Urinary bladder (tissue), 4 donors: ENCODE data around the gene FRMD4B. TPM values are rescaled to one million over a fixed set of nuclear protein-coding genes. Genes with fewer than 3 reads are reported as not detected.

ENCODE experiments used
- DNase-seq: peaks from one replicate; pipeline ENCODE4 v3.0.0-alpha.2; 2015; ENCODE audit errors: extremely low spot score
- H3K27ac ChIP-seq: one replicate; pipeline ENCODE4 v1.5.1; 2013; ENCODE audit warnings: low read depth, mild to moderate bottlenecking, moderate library complexity
- H3K36me3 ChIP-seq: one replicate; pipeline ENCODE4 v1.6.1; 2013; ENCODE audit warnings: mild to moderate bottlenecking, moderate library complexity; ENCODE audit not compliant: insufficient read depth
- H3K4me1 ChIP-seq: one replicate; pipeline ENCODE4 v1.6.1; 2013; ENCODE audit warnings: mild to moderate bottlenecking, moderate library complexity; ENCODE audit not compliant: insufficient read depth
- H3K4me3 ChIP-seq: one replicate; pipeline ENCODE4 v1.5.1; 2013; ENCODE audit warnings: low read depth, low read length
- WGBS: extraction: QIAGEN DNeasy Blood & Tissue Kit; methylation state at CpG from one replicate; pipeline ENCODE4 v1.1.7; 2013; 5-methylcytosine and 5-hydroxymethylcytosine counted together
- polyA plus RNA-seq: library from polyadenylated mRNA; stranded (reverse); fragments of 200-250 nt; gene quantifications from one replicate; pipeline ENCODE4 v1.2.3, GENCODE V29; 2013
- total RNA-seq: library from RNA; depleted of rRNA; stranded (reverse); fragments of >200 nt; gene quantifications from one replicate; pipeline ENCODE4 v1.2.3, GENCODE V29; 2014
- donor health status: healthy with polysubstance abuse.
- donor health status: healthy.

The FRMD4B gene
- total and polyA plus RNA-seq, 2 donors = 5.9 to 39.1 TPM

- Histone ChIP-seq H3K36me3 (no peaks in the 10 kb centered on the region), H3K4me1 (no peaks in the 10 kb centered on the region), H3K4me3 (no peak overlapping the region), H3K27ac (no peak overlapping the region)
- peak; percentile 43 for DNase-seq
- 59% methylated on average over 4 of the region's 4 CpGs for WGBS
These were observed 65.0 kb downstream of the FRMD4B start for GRCh38 chr3:69320871-69321271.

- 85% methylated on average over 4 of the region's 4 CpGs for WGBS
- H3K4me3 ChIP-seq = no peak overlapping the region
- no peaks in the 10 kb centered on the region for H3K36me3 ChIP-seq
- no peaks in the 10 kb centered on the region for H3K4me1 ChIP-seq
- no peak for DNase-seq
- no peak overlapping the region for H3K27ac ChIP-seq
These were observed 66.2 kb downstream of the FRMD4B start for GRCh38 chr3:69319652-69320051.

GRCh38 chr3:69318410-69318809, 67.5 kb downstream of the FRMD4B start:
- Histone ChIP-seq H3K4me3 (no peak overlapping the region), H3K4me1 (no peaks in the 10 kb centered on the region), H3K27ac (no peak overlapping the region), H3K36me3 (no peaks in the 10 kb centered on the region)
- 95% methylated on average over 5 of the region's 5 CpGs for WGBS
- no peak for DNase-seq

DNA sequence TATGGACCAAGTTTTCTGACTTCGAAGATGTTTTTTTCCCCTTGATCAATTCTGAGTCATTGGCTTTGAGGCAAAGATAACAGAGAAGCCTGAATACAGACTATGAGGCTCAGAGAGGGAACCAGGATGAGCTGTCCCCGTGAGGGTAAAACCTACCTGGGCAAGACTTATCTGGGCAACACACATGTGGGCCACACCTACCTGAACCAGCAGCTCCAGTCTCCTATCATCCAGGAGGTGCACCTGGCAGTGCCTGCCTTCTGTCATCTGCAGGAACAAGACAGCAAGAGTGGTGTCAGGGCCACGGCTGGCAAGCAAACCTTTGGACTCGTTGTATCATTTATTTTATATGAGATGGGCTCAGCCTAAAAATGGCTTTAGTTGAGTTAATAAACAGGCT, 72.6 kb downstream of the FRMD4B start:
- no peak overlapping the region for H3K4me3 ChIP-seq
- no peaks in the 10 kb centered on the region for H3K36me3 ChIP-seq
- WGBS = 70% methylated on average over 4 of the region's 4 CpGs

DNA sequence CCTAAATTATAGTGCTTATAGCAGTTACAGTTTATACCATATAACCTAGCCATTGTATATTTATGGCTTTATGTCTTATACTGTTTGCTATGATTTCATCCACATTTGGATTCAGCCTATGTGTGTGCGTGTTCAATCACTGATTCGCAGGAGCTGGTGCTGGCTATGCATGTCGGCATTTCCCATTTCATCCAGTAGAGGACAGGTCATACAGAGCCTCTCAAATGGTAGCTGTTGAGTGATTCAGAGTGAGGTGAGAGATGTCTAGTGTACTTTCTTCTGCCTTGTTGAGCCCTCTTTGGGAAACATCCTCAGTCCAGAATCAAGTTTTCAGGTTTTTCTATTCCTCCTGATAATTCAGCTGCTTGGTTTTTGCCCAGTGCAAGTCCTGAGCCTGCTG, 76.1 kb downstream of the FRMD4B start:
- Histone ChIP-seq H3K27ac (no peak overlapping the region), H3K4me3 (no peak overlapping the region), H3K4me1 (no peaks in the 10 kb centered on the region), H3K36me3 (no peaks in the 10 kb centered on the region)
- DNase-seq = no peak
- 63% methylated on average over 3 of the region's 3 CpGs for WGBS

More for the DNA sequence above, 72.6 kb downstream of the FRMD4B start:
- H3K4me1 ChIP-seq = no peaks in the 10 kb centered on the region
- no peak overlapping the region for H3K27ac ChIP-seq
- no peak for DNase-seq

GRCh38 chr3:69306239-69307185, 79.4 kb downstream of the FRMD4B start:
- no peaks in the 10 kb centered on the region for H3K4me1 ChIP-seq
- H3K27ac ChIP-seq = no peak overlapping the region
- H3K36me3 ChIP-seq = no peaks in the 10 kb centered on the region
- H3K4me3 ChIP-seq = no peak overlapping the region
- 25% methylated on average over 17 of the region's 17 CpGs for WGBS
- peak; percentile 52 for DNase-seq

DNA sequence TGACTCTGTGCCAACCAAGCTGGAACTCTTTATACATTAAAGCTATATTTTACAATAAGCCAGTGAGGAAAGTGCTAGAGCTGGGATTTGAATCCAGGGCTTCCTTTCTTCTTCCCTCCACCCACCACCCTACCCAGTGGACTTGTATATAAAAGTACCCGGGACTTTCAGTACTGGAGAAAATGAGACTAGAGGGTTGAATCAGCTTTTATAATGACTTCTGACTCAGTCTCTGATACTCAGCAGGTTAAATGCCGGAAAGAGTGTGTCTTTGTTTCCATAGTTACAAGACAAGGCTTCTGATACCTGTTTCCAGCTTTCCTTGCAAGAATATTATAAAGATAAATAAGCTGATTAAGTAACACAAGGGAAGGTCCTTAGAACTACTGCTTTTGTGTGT, 80.9 kb downstream of the FRMD4B start:
- no peaks in the 10 kb centered on the region for H3K4me1 ChIP-seq
- no peaks in the 10 kb centered on the region for H3K36me3 ChIP-seq
- H3K4me3 ChIP-seq = no peak overlapping the region
- WGBS = 48% methylated on average over 2 of the region's 2 CpGs
- no peak for DNase-seq
- no peak overlapping the region for H3K27ac ChIP-seq

DNA sequence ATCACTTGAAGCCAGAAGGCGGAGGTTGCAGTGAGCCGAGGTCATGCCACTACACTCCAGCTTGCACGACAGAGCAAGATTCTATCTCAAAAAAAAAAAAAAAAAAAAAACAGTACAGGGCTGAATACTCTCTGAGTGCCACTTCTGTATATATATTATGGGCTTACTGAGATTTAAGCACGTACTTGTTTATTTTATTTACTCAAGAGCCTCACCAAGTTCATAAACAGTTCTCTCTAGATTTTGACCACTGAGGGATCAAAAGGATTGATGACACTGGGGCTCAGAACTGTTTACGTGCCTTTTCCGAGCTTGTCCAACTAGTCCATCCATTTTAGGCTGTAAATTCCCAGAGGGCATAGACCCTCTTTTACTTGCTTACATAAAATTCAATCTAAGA, 81.5 kb downstream of the FRMD4B start:
- H3K36me3 ChIP-seq = no peaks in the 10 kb centered on the region
- H3K27ac ChIP-seq = no peak overlapping the region
- H3K4me3 ChIP-seq = no peak overlapping the region
- no peak for DNase-seq
- WGBS = 63% methylated on average over 6 of the region's 6 CpGs
- H3K4me1 ChIP-seq = no peaks in the 10 kb centered on the region

GRCh38 chr3:69300296-69300695, 85.6 kb downstream of the FRMD4B start:
- no peaks in the 10 kb centered on the region for H3K36me3 ChIP-seq
- H3K27ac ChIP-seq = no peak overlapping the region
- H3K4me1 ChIP-seq = no peaks in the 10 kb centered on the region
- WGBS = 89% methylated on average over 2 of the region's 2 CpGs
- no peak for DNase-seq
- H3K4me3 ChIP-seq = no peak overlapping the region

- 43% methylated on average over 3 of the region's 3 CpGs for WGBS
- no peaks in the 10 kb centered on the region for H3K36me3 ChIP-seq
- no peak overlapping the region for H3K4me3 ChIP-seq
- H3K27ac ChIP-seq = no peak overlapping the region
- no peaks in the 10 kb centered on the region for H3K4me1 ChIP-seq
- no peak for DNase-seq
These were observed 86.5 kb downstream of the FRMD4B start for GRCh38 chr3:69299344-69299743.

DNA sequence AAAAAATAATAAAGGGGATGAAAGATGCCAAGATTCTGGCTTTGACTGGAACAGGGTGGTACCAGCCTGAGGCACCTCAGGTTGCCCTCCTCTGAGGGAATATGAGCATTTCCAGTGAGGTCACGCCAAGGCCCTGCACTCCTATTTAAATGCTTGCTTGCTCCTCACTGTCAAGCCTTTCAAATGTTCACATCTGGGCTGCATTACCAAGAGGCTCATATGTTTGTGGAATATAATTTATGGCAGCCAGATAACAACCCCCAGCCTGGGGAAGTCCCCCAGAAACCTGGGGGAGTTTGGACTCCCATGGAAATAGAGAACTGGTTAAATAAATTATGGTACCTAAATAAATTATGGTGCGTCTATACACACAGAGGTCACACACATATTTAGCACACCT, 88.4 kb downstream of the FRMD4B start:
- no peaks in the 10 kb centered on the region for H3K4me1 ChIP-seq
- no peak overlapping the region for H3K4me3 ChIP-seq
- 78% methylated on average over 2 of the region's 2 CpGs for WGBS
- no peak overlapping the region for H3K27ac ChIP-seq
- no peaks in the 10 kb centered on the region for H3K36me3 ChIP-seq
- no peak for DNase-seq

GRCh38 chr3:69296995-69297394, 88.9 kb downstream of the FRMD4B start:
- no peaks in the 10 kb centered on the region for H3K4me1 ChIP-seq
- no peak overlapping the region for H3K4me3 ChIP-seq
- no peaks in the 10 kb centered on the region for H3K36me3 ChIP-seq
- DNase-seq = no peak
- WGBS = 85% methylated on average over 6 of the region's 6 CpGs
- no peak overlapping the region for H3K27ac ChIP-seq

DNA sequence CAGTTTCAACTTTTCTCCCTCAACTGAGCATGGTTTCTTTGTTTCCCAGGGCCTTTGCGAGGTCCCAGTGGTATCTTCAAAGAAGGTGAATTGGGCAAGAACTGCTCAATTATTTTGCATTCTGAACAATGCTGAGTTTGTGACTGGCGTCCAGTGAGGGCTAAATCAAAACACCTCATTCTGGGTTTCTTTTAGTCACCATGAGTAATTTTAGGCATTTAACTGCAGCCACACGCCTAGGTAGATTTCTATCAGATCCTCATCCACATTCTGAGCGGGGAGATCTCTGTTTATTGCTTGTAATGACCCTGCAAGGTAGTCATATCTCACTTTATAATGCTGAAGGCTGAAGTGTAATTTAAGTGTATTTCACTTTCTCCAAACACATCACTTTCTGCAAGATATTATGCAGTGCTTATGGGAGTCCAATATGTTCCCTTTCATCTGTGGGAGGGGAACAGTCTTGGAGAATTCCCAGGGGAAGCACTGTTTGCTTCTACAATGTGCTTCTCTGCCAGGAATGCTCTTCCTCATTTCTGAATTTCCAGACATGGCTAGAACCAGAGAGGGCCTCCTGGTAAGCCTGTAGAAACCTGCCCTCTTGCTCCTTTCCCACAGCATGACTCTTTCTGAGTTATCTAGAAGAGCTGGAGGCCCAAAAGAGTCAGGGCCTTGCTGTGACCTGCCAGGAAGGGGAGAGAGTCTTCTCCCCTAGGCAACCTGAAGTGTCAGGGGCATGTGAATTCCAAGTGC, 91.7 kb downstream of the FRMD4B start:
- DNase-seq = peak; percentile 39
- Histone ChIP-seq H3K4me3 (no peak overlapping the region), H3K27ac (no peak overlapping the region), H3K4me1 (no peaks in the 10 kb centered on the region), H3K36me3 (no peaks in the 10 kb centered on the region)
- 84% methylated on average over 4 of the region's 4 CpGs for WGBS
